Inflammatory macrophage (primary cell): ENCODE measurements around the gene PCA3.

Experiments
- DNase-seq, 2 donors: peaks; one replicate each; pipeline ENCODE4 v3.0.0-alpha.2; 2020 to 2022

Gene PCA3

GRCh38 chr9:76827296-76828080 lies 63.2 kb downstream of the PCA3 start:
- no peak for DNase-seq

- no peak for DNase-seq
Measured at GRCh38 chr9:76828447-76828846, 64.2 kb downstream of the PCA3 start.

GRCh38 chr9:76835571-76836283 lies 71.5 kb downstream of the PCA3 start:
- no peak for DNase-seq
